ENCODE results near the gene HEPHL1.

DNA sequence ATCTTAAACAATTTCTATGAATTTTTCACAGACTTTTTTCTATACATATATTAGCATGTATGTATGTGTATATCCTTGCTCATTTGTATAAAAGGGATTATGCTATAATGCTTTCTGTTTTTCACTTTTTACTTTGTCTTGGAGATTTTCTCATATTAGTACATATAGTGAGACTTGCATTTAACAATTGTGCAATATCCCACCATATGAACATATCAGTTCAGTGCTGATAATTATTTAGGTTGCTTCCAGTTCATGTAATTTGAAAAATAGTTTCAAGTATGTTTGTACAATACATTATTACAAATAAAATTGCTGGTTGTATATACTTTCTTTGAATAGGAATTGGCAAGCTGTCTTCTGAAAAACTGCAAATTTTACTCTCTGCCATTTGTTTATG is 37.9 kb downstream of the HEPHL1 start:
- TF ChIP-seq EZH2 (IDR thresholded peaks at IDR 0.05; ENCODE audit: low read length, missing control alignments) (no peak), CTCF (conservative IDR thresholded peaks at IDR 0.05 in 1 of 2, IDR thresholded peaks at IDR 0.05 in 1 of 2; ENCODE audit: low read depth in 1 of 2, low read length in 2 of 2) (no peak)
